GM23338 (cell line): ENCODE results near the gene BCAP31.

ENCODE experiments used
- EZH2 ChIP-seq: fragments of 200-600 bp; sonication (generic); IDR thresholded peaks from one replicate; pipeline ENCODE4 v1.8.0; 2017; ENCODE audit warnings: antibody characterized with exemption, mild to moderate bottlenecking, low read depth; ENCODE audit not compliant: unreplicated experiment
- EZH2phosphoT487 ChIP-seq: fragments of 200-600 bp; sonication (generic); IDR thresholded peaks from one replicate; pipeline ENCODE4 v1.8.1; 2018; ENCODE audit warnings: antibody characterized with exemption; ENCODE audit not compliant: unreplicated experiment
- JUNB ChIP-seq: IDR thresholded peaks from one replicate; pipeline ENCODE4 v1.6.1; 2016; ENCODE audit warnings: antibody characterized with exemption; ENCODE audit not compliant: unreplicated experiment
- POLR2AphosphoS5 ChIP-seq: IDR thresholded peaks from 2 replicates; pipeline ENCODE4 v1.6.1; 2016; ENCODE audit warnings: antibody characterized with exemption, low read depth
- REST ChIP-seq: IDR thresholded peaks from one replicate; pipeline ENCODE4 v1.6.1; 2018; ENCODE audit warnings: antibody characterized with exemption; ENCODE audit not compliant: unreplicated experiment
- ZNF114 ChIP-seq: fragments of 250-450 bp; sonication (Bioruptor Pico); IDR thresholded peaks from 2 replicates; pipeline ENCODE4 v1.5.0; 2020; ENCODE audit warnings: mild to moderate bottlenecking, moderate library complexity
- TF ChIP-seq, protein P1 (sequence below), 2 experiments: fragments of 200-600 bp in 1 of 2; sonication (generic) in 1 of 2; conservative IDR thresholded peaks; 2 replicates each; pipeline versions ENCODE4 v1.5.1 to v1.6.1; 2016 to 2017; ENCODE audit warnings: antibody characterized with exemption in 2 of 2, low read depth in 2 of 2, mild to moderate bottlenecking in 2 of 2, moderate library complexity in 1 of 2

DNA sequence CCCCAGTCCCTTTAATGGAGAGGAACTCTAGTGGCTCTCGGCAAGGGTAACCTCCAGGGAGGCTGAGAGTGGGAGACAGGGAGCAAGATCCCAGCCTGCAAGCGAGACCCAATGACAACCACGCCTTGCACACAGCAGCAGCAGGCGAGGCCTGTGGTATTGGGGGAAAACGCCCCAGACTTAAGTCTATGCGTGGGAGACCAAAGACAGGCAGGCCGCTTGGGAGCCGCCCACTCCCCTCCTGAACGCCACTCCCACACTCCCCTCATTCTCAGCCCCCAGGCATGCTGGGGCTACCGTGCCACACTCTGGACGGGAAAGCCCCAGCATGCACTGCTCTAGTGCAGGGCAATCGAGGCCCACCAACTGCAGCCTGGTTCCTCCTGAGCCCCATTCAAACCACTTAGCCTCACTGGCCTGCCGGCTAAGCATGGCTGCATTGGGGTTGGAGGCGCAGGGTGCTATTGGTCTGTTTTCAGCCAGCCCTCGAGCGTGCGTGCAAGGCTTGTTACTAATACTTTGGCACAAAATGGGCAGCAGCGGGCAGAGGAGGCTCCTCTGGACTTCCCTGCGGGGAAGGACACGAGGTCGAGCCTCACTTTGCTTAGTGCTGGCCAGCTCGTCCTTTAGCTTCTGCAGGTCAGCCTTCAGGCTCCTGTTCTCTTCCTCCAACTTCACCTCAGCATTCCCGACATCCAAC lies 21.7 kb downstream of the BCAP31 start:
- TF ChIP-seq, protein P1, sequence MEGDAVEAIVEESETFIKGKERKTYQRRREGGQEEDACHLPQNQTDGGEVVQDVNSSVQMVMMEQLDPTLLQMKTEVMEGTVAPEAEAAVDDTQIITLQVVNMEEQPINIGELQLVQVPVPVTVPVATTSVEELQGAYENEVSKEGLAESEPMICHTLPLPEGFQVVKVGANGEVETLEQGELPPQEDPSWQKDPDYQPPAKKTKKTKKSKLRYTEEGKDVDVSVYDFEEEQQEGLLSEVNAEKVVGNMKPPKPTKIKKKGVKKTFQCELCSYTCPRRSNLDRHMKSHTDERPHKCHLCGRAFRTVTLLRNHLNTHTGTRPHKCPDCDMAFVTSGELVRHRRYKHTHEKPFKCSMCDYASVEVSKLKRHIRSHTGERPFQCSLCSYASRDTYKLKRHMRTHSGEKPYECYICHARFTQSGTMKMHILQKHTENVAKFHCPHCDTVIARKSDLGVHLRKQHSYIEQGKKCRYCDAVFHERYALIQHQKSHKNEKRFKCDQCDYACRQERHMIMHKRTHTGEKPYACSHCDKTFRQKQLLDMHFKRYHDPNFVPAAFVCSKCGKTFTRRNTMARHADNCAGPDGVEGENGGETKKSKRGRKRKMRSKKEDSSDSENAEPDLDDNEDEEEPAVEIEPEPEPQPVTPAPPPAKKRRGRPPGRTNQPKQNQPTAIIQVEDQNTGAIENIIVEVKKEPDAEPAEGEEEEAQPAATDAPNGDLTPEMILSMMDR (conservative IDR thresholded peaks at IDR 0.05; ENCODE audit: low read depth in 2 of 2), result no peak
- TF ChIP-seq EZH2phosphoT487, result no peak
- TF ChIP-seq REST, result no peak
- TF ChIP-seq JUNB, result no peak
- no peak for TF ChIP-seq EZH2
- no peak for TF ChIP-seq POLR2AphosphoS5
- TF ChIP-seq ZNF114 (CRISPR knock-in tag), result no peak
